CD4-positive, alpha-beta T cell treated with Interleukin-15 for 1 hour (primary cell): ENCODE measurements around the gene PLA2R1.

Experiments
- DNase-seq: peaks from one replicate; pipeline ENCODE4 v3.0.0-alpha.2; 2020

Gene PLA2R1

DNA sequence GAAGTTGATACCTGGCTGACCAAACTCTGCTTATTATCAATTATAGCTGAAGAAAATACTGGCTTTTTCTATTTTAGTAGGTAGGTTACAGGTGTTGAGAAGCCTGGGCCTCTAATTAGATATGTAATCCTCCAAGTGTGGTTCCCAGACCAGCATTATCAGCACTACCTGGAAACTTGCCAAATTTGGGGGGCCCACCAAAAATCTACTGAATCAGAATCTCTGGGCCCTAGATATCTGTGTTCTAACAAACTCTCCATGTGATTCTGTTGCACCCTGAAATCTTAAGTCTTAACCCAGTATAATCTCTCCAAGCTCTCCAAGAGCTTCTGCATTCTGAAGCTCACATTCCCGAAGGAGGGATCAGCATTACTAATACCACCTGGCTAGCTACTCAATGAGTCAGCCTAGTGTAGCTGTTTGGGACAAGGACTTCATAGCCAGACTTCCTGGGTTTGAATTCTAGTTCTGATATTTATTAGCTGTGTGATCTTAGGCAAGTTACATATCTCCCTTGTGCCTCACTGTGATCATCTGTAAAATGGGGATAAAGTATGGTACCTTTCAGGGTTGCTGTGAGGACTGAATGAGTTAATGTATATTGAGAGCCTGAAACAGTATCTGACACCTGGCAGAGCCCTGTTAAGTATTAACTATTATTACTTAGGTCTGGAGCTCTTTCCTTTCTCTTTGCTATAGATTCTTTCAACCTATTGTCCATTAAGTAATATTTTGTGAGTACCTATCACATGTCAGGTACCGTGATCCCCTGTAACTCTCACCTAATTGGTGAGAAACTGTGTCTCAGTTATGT lies 170.3 kb downstream of the PLA2R1 start:
- no peak for DNase-seq

DNA sequence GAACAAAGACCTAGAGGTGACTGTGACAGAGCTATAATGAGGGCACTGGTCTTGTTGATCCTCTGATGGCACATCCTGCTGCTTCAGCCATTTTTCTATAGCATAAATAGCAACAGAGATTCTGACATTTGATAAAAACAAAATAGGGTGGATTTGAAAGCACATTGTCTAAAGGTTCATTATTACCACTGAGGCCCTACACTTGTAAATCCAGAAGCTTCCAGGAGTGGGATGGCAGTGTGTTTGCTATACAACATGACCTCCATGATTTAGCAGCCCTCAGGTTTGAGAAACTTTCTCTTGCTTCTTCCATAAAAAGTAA lies 171.2 kb downstream of the PLA2R1 start:
- DNase-seq: no peak

- peak; percentile 29 for DNase-seq
Measured at GRCh38 chr2:159890551-159891266, 171.7 kb downstream of the PLA2R1 start.

- no peak for DNase-seq
Measured at GRCh38 chr2:159882130-159882745, 180.2 kb downstream of the PLA2R1 start.
